NOMO-1 treated with dmso at 0.1 percent for 144 hours (cell line): ENCODE measurements around the gene EVI2B.
A peak's percentile ranks its signal among the peaks of the same experiment; 100 is the strongest.
"Not testable (repeated sequence)": the region's sequence is repeated elsewhere in the genome, so short reads cannot be mapped to it uniquely, and the experiment has no call there.

Experiments used
- DNase-seq: peaks from one replicate; lab custom pipeline; 2025; ENCODE audit not compliant: unreplicated experiment; lab: John Stamatoyannopoulos, UW

EVI2B gene

GRCh38 chr17:31313982-31314781, at the start of gene EVI2B:
TSS of gene EVI2B (minus strand) at chr17:31314054. CDS start at chr17:31305609, 8,445 bp downstream.
- peak; percentile 86 for DNase-seq

- DNase-seq = no peak
Measured at GRCh38 chr17:31357839-31358394, 44.1 kb upstream of the EVI2B start.

- DNase-seq = no peak
Measured at GRCh38 chr17:31357091-31357490, 43.2 kb upstream of the EVI2B start.

GRCh38 chr17:31355935-31356334, 42.1 kb upstream of the EVI2B start:
- DNase-seq = no peak

- DNase-seq = no peak
Measured at GRCh38 chr17:31349454-31349853, 35.6 kb upstream of the EVI2B start.

- not testable (repeated sequence) for DNase-seq
Measured at GRCh38 chr17:31345191-31345747, 31.4 kb upstream of the EVI2B start.

GRCh38 chr17:31339906-31340661, 26.2 kb upstream of the EVI2B start:
- DNase-seq = peak; percentile 14

- DNase-seq = no peak
Measured at GRCh38 chr17:31329221-31329620, 15.4 kb upstream of the EVI2B start.

- no peak for DNase-seq
Measured at GRCh38 chr17:31328160-31328535, 14.3 kb upstream of the EVI2B start.

GRCh38 chr17:31327534-31328159, 13.8 kb upstream of the EVI2B start:
- no peak for DNase-seq

- DNase-seq = no peak
Measured at GRCh38 chr17:31323551-31323950, 9.7 kb upstream of the EVI2B start.

- DNase-seq = no peak
Measured at GRCh38 chr17:31321966-31322365, 8.1 kb upstream of the EVI2B start.

GRCh38 chr17:31321481-31321880, 7.6 kb upstream of the EVI2B start, which contains the start of gene EVI2A:
TSS of gene EVI2A (minus strand) at chr17:31321622. CDS start at chr17:31319013, 2,609 bp downstream.
- peak; percentile 89 for DNase-seq

- no peak for DNase-seq
Measured at GRCh38 chr17:31320791-31321190, 6.9 kb upstream of the EVI2B start.

GRCh38 chr17:31320241-31320640, 6.4 kb upstream of the EVI2B start:
- no peak for DNase-seq

GRCh38 chr17:31318851-31319661, 5.2 kb upstream of the EVI2B start:
- DNase-seq = peak; percentile 59

GRCh38 chr17:31318298-31318801, 4.5 kb upstream of the EVI2B start:
- DNase-seq = peak; percentile 73

- DNase-seq = no peak
Measured at GRCh38 chr17:31314782-31315100, 887 bp upstream of the EVI2B start.

GRCh38 chr17:31312223-31312622, 1.6 kb downstream of the EVI2B start:
- not testable (repeated sequence) for DNase-seq

- DNase-seq = no peak
Measured at GRCh38 chr17:31311526-31311925, 2.3 kb downstream of the EVI2B start.
